Endothelial cell of umbilical vein (primary cell): ENCODE results near the gene MYO9A. TPM values are rescaled to one million over a fixed set of nuclear protein-coding genes. Genes with fewer than 3 reads are reported as not detected.

Experiments used
- BruUV-seq: library from RNA; stranded (reverse); fragments of 400-500 nt; replicated peaks from 2 replicates; lab custom pipeline; 2021; lab: Mats Ljungman, UMichigan
- CTCF ChIA-PET: fragments of 300-600, 350-600 bp; sonication (Branson Sonifier 250); formaldehyde crosslinking; loops from one replicate; lab custom pipeline; 2021; ENCODE audit warnings: antibody characterized with exemption, inconsistent platforms; lab: Charles Lee
- POLR2A ChIA-PET: fragments of 300-600, 350-600 bp; sonication (Branson Sonifier 250); formaldehyde crosslinking; loops from one replicate; lab custom pipeline; 2021; ENCODE audit warnings: antibody characterized with exemption, inconsistent platforms; lab: Charles Lee
- DNase-seq: peaks from one replicate; pipeline ENCODE4 v3.0.0-alpha.2; 2011; ENCODE audit warnings: low read depth, low spot score
- FAIRE-seq: peaks from 2 replicates; lab custom pipeline; 2011; peaks lifted over from hg19 to GRCh38; lab: Jason Lieb, UNC
- H2AFZ ChIP-seq: 2 replicates; pipeline ENCODE4 v1.6.0; 2012; ENCODE audit warnings: low read depth, low read length, control low read depth, inconsistent platforms
- H3K27ac ChIP-seq: 2 replicates; pipeline ENCODE4 v1.5.1; 2011; ENCODE audit warnings: low read depth, mild to moderate bottlenecking, control low read depth, low read length, moderate library complexity; ENCODE audit not compliant: insufficient read depth
- H3K27me3 ChIP-seq, 2 experiments: 2 replicates each; pipeline versions ENCODE4 v1.6.0 to v1.6.1; 2011; ENCODE audit warnings: low read length in 2 of 2, mixed read lengths in 1 of 2; ENCODE audit not compliant: control insufficient read depth in 2 of 2, insufficient read depth in 2 of 2
- H3K36me3 ChIP-seq, 2 experiments: 2 replicates in 1 of 2; 3 replicates in 1 of 2; pipeline ENCODE4 v1.5.1; 2011; ENCODE audit warnings: low read length in 2 of 2, mild to moderate bottlenecking in 1 of 2, moderate library complexity in 1 of 2; ENCODE audit not compliant: control insufficient read depth in 2 of 2, insufficient read depth in 2 of 2; ENCODE audit errors: extremely low read depth in 1 of 2
- H3K4me1 ChIP-seq: 3 replicates; pipeline ENCODE4 v1.5.1; 2011; ENCODE audit warnings: mild to moderate bottlenecking, low read length; ENCODE audit not compliant: control insufficient read depth, insufficient read depth; ENCODE audit errors: extremely low read depth
- H3K4me2 ChIP-seq: 2 replicates; pipeline ENCODE4 v1.6.1; 2011; ENCODE audit warnings: low read length, control low read depth, mixed read lengths; ENCODE audit not compliant: insufficient read depth
- H3K4me3 ChIP-seq, 3 experiments: fragments of 200-600 bp in 1 of 3; sonication (generic), shearing (Covaris generic) in 1 of 3; replicated peaks in 1 of 3; 2 replicates each; pipeline ENCODE4 v1.5.1; 2011 to 2016; ENCODE audit warnings: control low read depth in 3 of 3, low read length in 3 of 3, mild to moderate bottlenecking in 2 of 3, inconsistent platforms in 1 of 3, low read depth in 1 of 3, moderate library complexity in 1 of 3; ENCODE audit not compliant: insufficient read depth in 1 of 3
- H3K79me2 ChIP-seq: 2 replicates; pipeline ENCODE4 v1.6.0; 2012; ENCODE audit warnings: low read length, inconsistent platforms; ENCODE audit not compliant: control insufficient read depth, insufficient read depth
- H3K9ac ChIP-seq: replicated peaks from 2 replicates; pipeline ENCODE3; 2011; ENCODE audit warnings: low read length, control low read depth; ENCODE audit not compliant: insufficient read depth; ENCODE audit errors: extremely low read depth
- H3K9me1 ChIP-seq: replicated peaks from 3 replicates; pipeline ENCODE4 v1.6.0; 2011; ENCODE audit warnings: mild to moderate bottlenecking, low read length; ENCODE audit not compliant: control insufficient read depth, insufficient read depth; ENCODE audit errors: extremely low read depth
- H3K9me3 ChIP-seq: replicated peaks from 2 replicates; pipeline ENCODE4 v1.5.1; 2012; ENCODE audit warnings: low read length, inconsistent platforms; ENCODE audit not compliant: control insufficient read depth, insufficient read depth
- H4K20me1 ChIP-seq: replicated peaks from 2 replicates; pipeline ENCODE3; 2011; ENCODE audit warnings: mild to moderate bottlenecking, low read length; ENCODE audit not compliant: control insufficient read depth, insufficient read depth; ENCODE audit errors: extremely low read depth
- CTCF ChIP-seq, 2 donors: IDR thresholded peaks; 1 replicate in 1 of 2; 2 replicates in 1 of 2; pipeline ENCODE4 v1.5.1; 2011; ENCODE audit warnings: low read length in 2 of 2, mild to moderate bottlenecking in 2 of 2, moderate library complexity in 2 of 2, control low read depth in 1 of 2, inconsistent platforms in 1 of 2, low read depth in 1 of 2; ENCODE audit not compliant: insufficient read depth in 1 of 2; ENCODE audit errors: extremely low read depth in 1 of 2
- EZH2 ChIP-seq: IDR thresholded peaks from 2 replicates; pipeline ENCODE4 v1.6.1; 2012; ENCODE audit warnings: borderline replicate concordance, low read depth, mild to moderate bottlenecking, moderate library complexity, low read length, inconsistent platforms; ENCODE audit not compliant: severe bottlenecking
- FOS ChIP-seq: IDR thresholded peaks from 2 replicates; pipeline ENCODE4 v1.6.1; 2011; ENCODE audit warnings: mild to moderate bottlenecking, low read length, moderate library complexity, borderline replicate concordance; ENCODE audit not compliant: insufficient read depth
- GATA2 ChIP-seq: IDR thresholded peaks from 2 replicates; pipeline ENCODE4 v1.7.0; 2011; ENCODE audit warnings: low read depth, mild to moderate bottlenecking, moderate library complexity, mixed read lengths, low read length; ENCODE audit not compliant: insufficient read length, insufficient read depth
- MAX ChIP-seq: IDR thresholded peaks from 2 replicates; pipeline ENCODE4 v1.6.1; 2011; ENCODE audit not compliant: insufficient read depth, insufficient read length
- MYC ChIP-seq: IDR thresholded peaks from one replicate; pipeline ENCODE4 v1.6.1; 2011; ENCODE audit warnings: mild to moderate bottlenecking, low read depth, low read length
- POLR2A ChIP-seq: IDR thresholded peaks from 2 replicates; pipeline ENCODE4 v1.6.1; 2012; ENCODE audit warnings: low read depth, mild to moderate bottlenecking, control low read depth, low read length
- POLR2AphosphoS5 ChIP-seq: IDR thresholded peaks from 2 replicates; pipeline ENCODE4 v1.6.1; 2012; ENCODE audit warnings: low read depth, mild to moderate bottlenecking, control low read depth, low read length, moderate library complexity; ENCODE audit not compliant: insufficient read depth
- dilution Hi-C: fragments of 300-500 bp; cut with MboI; formaldehyde crosslinking; loops from one replicate; pipeline ENCODE4 v1.15.0; 2019; ENCODE audit warnings: low sequenced_read_pairs; ENCODE audit not compliant: extremely low pct_ligation_motif_present
- intact Hi-C: fragments of 100-400 bp; cut with micrococcal nuclease; formaldehyde crosslinking; loops from one replicate; pipeline ENCODE4 v1.10.0; 2022
- polyA plus RNA-seq, 4 experiments: library from polyadenylated mRNA; depleted of rRNA in 3 of 4; stranded (reverse) in 3 of 4; unstranded in 1 of 4; fragments of >200 nt; gene quantifications; 2 replicates each; pipeline versions ENCODE4 v1.2.1 to v1.2.3, GENCODE V29; 2011 to 2012; ENCODE audit warnings: missing spikeins in 1 of 4
- total RNA-seq: library from RNA; stranded (reverse); gene quantifications from 2 replicates; pipeline ENCODE4 v1.2.3, GENCODE V29; 2021

MYO9A gene
- total and polyA plus RNA-seq, 2 donors (not counting 3 experiments of a cell fraction or from before 2014, with no cell fraction given): 6.4 to 30.3 TPM

- no peaks in the 10 kb centered on the region for H3K27me3 ChIP-seq
- TF ChIP-seq POLR2A: no peak
- peak; percentile 58 for TF ChIP-seq GATA2
- TF ChIP-seq EZH2: no peak
- no peak overlapping the region for H2AFZ ChIP-seq
- FAIRE-seq: peak; percentile 44
- dilution Hi-C loops: no loop called here
- H3K4me3 ChIP-seq: no peak overlapping the region
- no peaks in the 10 kb centered on the region for H4K20me1 ChIP-seq
- ChIA-PET CTCF (interaction anchor here (0.8 to 12.4 kb wide), 6 partner anchors 44 to 832 kb away, joined by 3 to 235 read pairs (median 51); no protein-coding TSS in a partner anchor), POLR2A (no interaction called here)
- no peaks in the 10 kb centered on the region for H3K9me3 ChIP-seq
- DNase-seq: peak; percentile 42
- BruUV-seq: no TSS peak
- H3K9me1 ChIP-seq: no peaks in the 10 kb centered on the region
- H3K27ac ChIP-seq: no peak overlapping the region
- no peak overlapping the region for H3K9ac ChIP-seq
- H3K4me1 ChIP-seq: peaks cover 14% of the 10 kb centered on the region
- no peaks in the 10 kb centered on the region for H3K36me3 ChIP-seq
- no peaks in the 10 kb centered on the region for H3K79me2 ChIP-seq
- no peak overlapping the region for H3K4me2 ChIP-seq
- intact Hi-C loops: loop anchor here (1.0 kb wide), 1 partner anchor 349 kb away; no protein-coding TSS in a partner anchor
Observed at GRCh38 chr15:71806452-71806931, 311.5 kb downstream of the MYO9A start.

GRCh38 chr15:71804695-71805470 is 313.1 kb downstream of the MYO9A start:
- no peak overlapping the region for H3K4me2 ChIP-seq
- dilution Hi-C loops (no loop called here), intact Hi-C loops (loop anchor here (5.0 kb wide), 1 partner anchor 233 kb away; no protein-coding TSS in a partner anchor)
- no peak overlapping the region for H2AFZ ChIP-seq
- POLR2A ChIA-PET: interaction anchor here (0.7 kb wide), 1 partner anchor 354 kb away, joined by 6 read pairs; no protein-coding TSS in a partner anchor
- BruUV-seq: no TSS peak
- H3K9me1 ChIP-seq: no peaks in the 10 kb centered on the region
- no peaks in the 10 kb centered on the region for H4K20me1 ChIP-seq
- H3K9ac ChIP-seq: no peak overlapping the region
- FAIRE-seq: peak; percentile 47
- H3K79me2 ChIP-seq: no peaks in the 10 kb centered on the region
- TF ChIP-seq POLR2AphosphoS5 (no peak), EZH2 (no peak), GATA2 (no peak), CTCF (IDR thresholded peaks at IDR 0.05; ENCODE audit: extremely low read depth in 1 of 2, insufficient read depth in 1 of 2, low read depth in 1 of 2, low read length in 2 of 2) (no peak), FOS (no peak), MAX (no peak), MYC (no peak)
- no peaks in the 10 kb centered on the region for H3K9me3 ChIP-seq
- H3K36me3 ChIP-seq: no peaks in the 10 kb centered on the region
- DNase-seq: no peak
- CTCF ChIA-PET: interaction anchor here (0.9 to 12.4 kb wide), 6 partner anchors 46 to 831 kb away, joined by 3 to 235 read pairs (median 54); no protein-coding TSS in a partner anchor
- H3K27ac ChIP-seq: no peak overlapping the region
- H3K4me1 ChIP-seq: peaks cover 14% of the 10 kb centered on the region
- no peaks in the 10 kb centered on the region for H3K27me3 ChIP-seq
- H3K4me3 ChIP-seq: no peak overlapping the region
